Epithelial cell of esophagus (primary cell): ENCODE data around the gene GSTA4.

ENCODE experiments used
- DNase-seq: peaks from one replicate; pipeline ENCODE4 v3.0.0; 2010; ENCODE audit warnings: low read depth
- H3K4me3 ChIP-seq: 2 replicates; pipeline ENCODE4 v1.5.1; 2011; ENCODE audit warnings: mild to moderate bottlenecking, low read length, control low read depth
- CTCF ChIP-seq: IDR thresholded peaks from 2 replicates; pipeline ENCODE4 v1.5.1; 2011; ENCODE audit warnings: low read depth, mild to moderate bottlenecking, low read length, control low read depth, inconsistent platforms; ENCODE audit not compliant: insufficient read depth; ENCODE audit errors: missing control alignments

GSTA4 gene

DNA sequence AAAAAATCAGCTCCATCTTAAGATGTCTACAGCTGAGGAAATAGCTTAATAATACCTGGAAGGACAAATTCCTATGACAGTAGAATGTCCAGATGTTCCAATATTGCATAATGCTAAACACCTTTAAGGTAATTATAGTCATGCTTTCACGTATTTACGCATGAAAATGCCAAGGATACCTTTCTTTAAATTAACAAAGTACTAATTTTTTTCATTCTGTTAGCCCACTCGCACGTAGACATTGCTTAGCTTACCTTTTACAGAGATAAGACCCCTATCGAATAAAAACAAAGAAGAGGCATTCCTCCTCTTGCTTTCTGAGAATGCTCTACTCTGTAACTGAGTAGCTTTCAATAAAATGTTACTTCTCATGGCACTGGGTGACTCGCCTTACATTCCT is 4.4 kb upstream of the GSTA4 start:
- DNase-seq = no peak
- TF ChIP-seq CTCF = no peak
- no peak overlapping the region for H3K4me3 ChIP-seq

- TF ChIP-seq CTCF = no peak
- H3K4me3 ChIP-seq = no peak overlapping the region
- no peak for DNase-seq
Measured at GRCh38 chr6:52998603-52999002, 3.5 kb upstream of the GSTA4 start.

GRCh38 chr6:52995913-52996645 is 995 bp upstream of the GSTA4 start:
- TF ChIP-seq CTCF = no peak
- H3K4me3 ChIP-seq = peak overlapping the region; percentile 6
- peak; percentile 83 for DNase-seq

DNA sequence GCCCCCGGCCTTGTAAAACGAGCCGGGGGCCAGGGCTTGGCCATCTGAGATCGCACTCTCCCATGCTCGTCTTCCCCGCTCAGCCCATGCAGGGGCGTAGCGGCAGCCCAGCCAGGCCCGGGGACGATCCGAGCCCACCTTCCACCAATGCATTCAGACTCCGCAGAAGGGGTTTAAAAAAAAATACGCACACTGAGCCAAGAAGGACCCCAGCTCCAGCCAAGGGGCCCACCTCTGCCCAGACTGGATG is 320 bp downstream of the GSTA4 start:
- peak overlapping the region; percentile 84 for H3K4me3 ChIP-seq
- no peak for DNase-seq
- no peak for TF ChIP-seq CTCF

GRCh38 chr6:52994031-52994838 is 849 bp downstream of the GSTA4 start:
- H3K4me3 ChIP-seq = peak overlapping the region; percentile 84
- DNase-seq = peak; percentile 43
- TF ChIP-seq CTCF = no peak

DNA sequence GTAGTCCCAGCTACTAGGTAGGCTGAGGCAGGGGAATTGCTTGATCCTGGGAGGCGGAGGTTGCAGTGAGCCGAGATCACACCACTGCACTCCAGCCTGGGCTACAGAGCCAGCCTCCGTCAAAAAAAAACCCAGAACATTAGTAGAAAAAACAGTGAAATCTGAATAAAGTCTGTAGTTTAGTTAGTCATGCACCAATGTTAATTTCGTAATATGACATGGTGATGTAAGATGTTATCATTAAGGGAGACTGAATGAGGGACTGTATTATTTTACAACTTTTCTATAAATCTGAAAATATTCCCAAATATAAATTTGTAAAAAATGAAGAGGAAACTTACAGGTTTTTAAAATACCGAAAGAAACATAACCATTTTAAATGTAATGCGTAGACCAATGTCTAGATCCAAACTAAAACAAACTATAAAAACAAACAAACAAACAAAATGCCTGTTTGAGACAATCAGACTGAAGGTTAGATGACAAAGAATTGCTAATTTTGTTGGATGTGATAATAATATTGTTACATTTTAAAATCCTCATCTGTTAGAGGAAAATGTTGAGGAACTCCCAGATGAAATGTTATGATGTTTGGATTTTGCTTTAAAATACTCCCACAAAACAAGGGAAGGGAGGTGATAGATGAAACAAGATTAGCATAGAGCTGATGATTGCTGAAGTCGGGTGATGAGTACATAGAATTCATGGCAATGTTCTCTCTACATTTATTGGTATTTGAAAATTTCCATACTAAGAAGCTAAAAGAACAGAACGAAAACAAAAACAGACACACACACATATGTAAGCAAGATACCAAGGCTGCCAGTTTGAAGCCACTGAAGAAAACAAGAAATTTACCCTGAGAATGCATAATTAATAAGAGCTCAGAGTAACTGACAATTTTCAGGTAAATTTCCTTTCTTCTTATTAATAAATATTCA is 1.8 kb downstream of the GSTA4 start:
- H3K4me3 ChIP-seq = peak overlapping the region; percentile 84
- TF ChIP-seq CTCF = no peak
- peak; percentile 51 for DNase-seq
